Umbilical cord (tissue), 1 donor: ENCODE results near the gene SFRP4. TPM values are rescaled to one million over a fixed set of nuclear protein-coding genes. Genes with fewer than 3 reads are reported as not detected.

Source experiments
- total RNA-seq: library from RNA; depleted of rRNA; stranded (reverse); fragments of >200 nt; gene quantifications from one replicate; pipeline ENCODE4 v1.2.3, GENCODE V29; 2014; ENCODE audit warnings: low replicate concordance; ENCODE audit not compliant: insufficient read depth

SFRP4 gene
- total RNA-seq, 1 donor from 2014 or later: 3.4 TPM

Other genes with a start within 250 kb of the SFRP4 start
- 2.4 TPM for gene GPR141, start 233.1 kb downstream of the SFRP4 start, total RNA-seq
- not detected for gene NME8, start 68.2 kb downstream of the SFRP4 start, total RNA-seq
- 13.0 TPM for gene EPDR1, start 3.8 kb upstream of the SFRP4 start, total RNA-seq